ENCODE results near the gene FYN. TPM values are rescaled to one million over a fixed set of nuclear protein-coding genes. Genes with fewer than 3 reads are reported as not detected.

Gene FYN
- total RNA-seq, 1 donor from 2014 or later, result 260 TPM

GRCh38 chr6:111795558-111795957 is 77.7 kb downstream of the FYN start:
- Mint-ChIP-seq H3K27me3 (ENCODE audit: low read depth) (no peaks in the 10 kb centered on the region), H3K27ac (ENCODE audit: unreplicated experiment) (no peak overlapping the region), H3K36me3 (ENCODE audit: low read depth) (peaks cover 3% of the 10 kb centered on the region), H3K9me3 (no peaks in the 10 kb centered on the region), H3K4me1 (peaks cover 66% of the 10 kb centered on the region), H3K4me3 (no peak overlapping the region)
- TF ChIP-seq CTCF (conservative IDR thresholded peaks at IDR 0.05), result no peak
- DNase-seq (ENCODE audit: low read depth, low spot score), result no peak

DNA sequence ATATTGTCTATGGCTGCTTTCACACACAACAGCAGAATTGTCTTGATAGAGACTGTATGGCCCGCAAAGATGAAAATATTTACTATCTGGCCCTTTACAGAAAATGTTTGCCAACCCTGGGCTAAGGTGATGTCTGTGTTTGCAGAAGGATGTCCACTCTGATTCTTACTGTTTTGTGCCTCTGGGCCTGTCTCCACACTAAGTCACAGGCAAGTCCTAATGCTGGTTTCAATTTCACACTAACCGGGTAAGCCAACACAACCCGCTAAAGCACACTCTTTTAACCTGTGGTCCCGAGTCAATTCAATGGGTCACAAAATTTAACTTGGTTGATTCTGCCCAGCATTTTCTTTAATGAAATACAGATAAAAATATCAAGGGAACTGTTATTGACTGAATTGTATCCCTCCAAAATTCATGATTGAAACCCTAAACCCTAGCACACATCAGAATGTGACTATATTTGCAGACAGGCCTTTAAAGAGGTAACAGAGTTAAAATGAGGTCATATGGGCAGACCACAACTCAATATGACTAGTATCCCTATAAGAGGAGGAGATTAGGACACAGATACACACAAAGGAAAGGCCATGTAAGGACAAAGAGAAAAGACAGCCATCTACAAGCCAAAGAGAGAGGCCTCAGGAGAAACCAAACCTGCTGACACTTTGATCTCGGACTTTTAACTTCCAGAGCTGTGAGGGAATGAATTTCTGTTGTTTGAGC is 78.4 kb downstream of the FYN start:
- no peak for DNase-seq (ENCODE audit: low read depth, low spot score)
- no peak for TF ChIP-seq CTCF (conservative IDR thresholded peaks at IDR 0.05)
- H3K4me3 Mint-ChIP-seq, result no peak overlapping the region
- no peaks in the 10 kb centered on the region for H3K27me3 Mint-ChIP-seq (ENCODE audit: low read depth)
- peaks cover 64% of the 10 kb centered on the region for H3K4me1 Mint-ChIP-seq
- H3K9me3 Mint-ChIP-seq, result no peaks in the 10 kb centered on the region
- no peak overlapping the region for H3K27ac Mint-ChIP-seq (ENCODE audit: unreplicated experiment)
- no peaks in the 10 kb centered on the region for H3K36me3 Mint-ChIP-seq (ENCODE audit: low read depth)

GRCh38 chr6:111794300-111794699 is 79.0 kb downstream of the FYN start:
- H3K9me3 Mint-ChIP-seq, result no peaks in the 10 kb centered on the region
- H3K27me3 Mint-ChIP-seq (ENCODE audit: low read depth), result no peaks in the 10 kb centered on the region
- peak overlapping the region; percentile 24 for H3K27ac Mint-ChIP-seq (ENCODE audit: unreplicated experiment)
- peaks cover 60% of the 10 kb centered on the region for H3K4me1 Mint-ChIP-seq
- TF ChIP-seq CTCF (conservative IDR thresholded peaks at IDR 0.05), result no peak
- no peak overlapping the region for H3K4me3 Mint-ChIP-seq
- no peaks in the 10 kb centered on the region for H3K36me3 Mint-ChIP-seq (ENCODE audit: low read depth)
- DNase-seq (ENCODE audit: low read depth, low spot score), result no peak

- H3K27ac Mint-ChIP-seq (ENCODE audit: unreplicated experiment), result no peak overlapping the region
- H3K4me3 Mint-ChIP-seq, result no peak overlapping the region
- TF ChIP-seq CTCF (conservative IDR thresholded peaks at IDR 0.05), result no peak
- DNase-seq (ENCODE audit: low read depth, low spot score), result no peak
- peaks cover 55% of the 10 kb centered on the region for H3K4me1 Mint-ChIP-seq
- H3K36me3 Mint-ChIP-seq (ENCODE audit: low read depth), result no peaks in the 10 kb centered on the region
- H3K27me3 Mint-ChIP-seq (ENCODE audit: low read depth), result no peaks in the 10 kb centered on the region
- no peaks in the 10 kb centered on the region for H3K9me3 Mint-ChIP-seq
Observed at GRCh38 chr6:111793711-111794111, 79.5 kb downstream of the FYN start.

DNA sequence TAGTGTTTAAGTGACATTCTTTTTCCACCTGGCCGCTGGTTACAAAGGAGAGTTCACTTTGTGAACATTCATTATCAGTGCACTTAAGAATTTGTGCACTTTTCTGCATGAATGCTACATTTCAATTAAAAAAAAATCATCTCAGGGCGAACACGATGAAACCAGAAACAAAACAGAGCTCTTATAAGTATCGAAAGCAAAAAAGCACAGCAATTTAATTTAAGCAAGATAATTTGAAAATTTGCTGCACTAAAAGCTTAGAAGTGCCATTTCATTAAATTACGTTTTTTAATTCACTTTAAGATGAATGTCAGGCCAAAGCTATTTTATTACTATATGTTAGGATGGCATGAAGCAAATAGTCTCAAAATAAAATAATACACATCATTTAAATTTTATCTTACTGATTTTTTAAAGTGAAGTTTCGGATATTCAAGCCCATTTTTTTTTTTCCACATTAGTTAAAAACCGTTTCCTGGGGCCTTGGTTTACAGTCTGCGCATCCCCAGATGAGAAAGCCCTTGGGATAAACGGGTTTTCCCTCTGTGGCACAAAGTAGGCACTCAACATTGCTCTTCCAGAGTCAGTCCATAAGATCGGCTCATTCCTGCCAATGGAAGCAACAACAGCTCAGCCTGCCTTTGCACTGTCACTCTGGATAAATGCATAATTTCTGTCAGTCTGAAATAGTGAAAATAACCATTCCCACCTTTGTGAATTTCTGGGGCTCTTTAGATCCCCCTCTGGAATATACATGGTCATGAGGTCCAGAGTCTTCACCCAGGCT is 80.1 kb downstream of the FYN start:
- TF ChIP-seq CTCF (conservative IDR thresholded peaks at IDR 0.05), result no peak
- Mint-ChIP-seq H3K27me3 (ENCODE audit: low read depth) (no peaks in the 10 kb centered on the region), H3K36me3 (ENCODE audit: low read depth) (no peaks in the 10 kb centered on the region), H3K27ac (ENCODE audit: unreplicated experiment) (peak overlapping the region; percentile 48), H3K4me3 (no peak overlapping the region), H3K9me3 (no peaks in the 10 kb centered on the region), H3K4me1 (peaks cover 51% of the 10 kb centered on the region)
- no peak for DNase-seq (ENCODE audit: low read depth, low spot score)
